ENCODE results near the gene EPHB3.

EPHB3 gene

DNA sequence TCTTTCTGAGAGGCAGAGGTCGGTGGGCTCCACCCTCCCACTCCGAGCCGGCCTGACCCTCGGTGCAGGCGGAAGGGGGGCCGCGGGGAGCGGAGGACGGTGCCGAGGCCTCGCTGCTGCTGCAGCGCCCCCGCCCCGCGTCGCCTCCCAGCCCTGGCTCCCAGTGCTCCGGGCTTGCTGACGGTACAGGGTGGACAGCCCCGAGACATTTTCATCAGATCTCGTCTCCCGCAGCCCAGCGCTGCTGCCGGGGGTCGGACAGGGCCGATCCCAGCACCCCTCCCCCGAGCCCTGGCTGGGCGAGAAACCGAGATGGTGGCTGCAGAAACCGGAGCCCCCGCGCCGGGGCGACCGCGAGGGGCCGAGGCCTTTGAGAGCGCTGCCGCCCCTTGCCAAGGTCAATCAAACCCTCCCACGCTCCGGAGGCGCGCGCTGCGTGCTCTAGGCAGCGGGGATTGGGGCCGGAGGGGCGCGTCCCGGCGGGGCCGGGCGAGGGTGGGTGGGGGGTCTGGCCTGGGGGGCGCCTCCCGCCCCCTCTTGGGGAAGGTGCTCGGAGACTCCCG lies 42.5 kb downstream of the EPHB3 start:
- no peaks in the 10 kb centered on the region for H3F3A ChIP-seq (ENCODE audit: insufficient read depth, low read length)
- H3K9ac ChIP-seq (ENCODE audit: low read length), result no peak overlapping the region
- no peak overlapping the region for H3K27ac ChIP-seq (ENCODE audit: low read depth, low read length, poor library complexity, severe bottlenecking)
- no peaks in the 10 kb centered on the region for H3K4me1 ChIP-seq (ENCODE audit: insufficient read depth, low read length, severe bottlenecking)
- peaks cover 30% of the 10 kb centered on the region for H3K27me3 ChIP-seq (ENCODE audit: insufficient read depth, low read length)
- no peaks in the 10 kb centered on the region for H3K9me3 ChIP-seq (ENCODE audit: low read length)
- H3K4me2 ChIP-seq (ENCODE audit: low read length), result no peak overlapping the region
- TF ChIP-seq, protein P1, sequence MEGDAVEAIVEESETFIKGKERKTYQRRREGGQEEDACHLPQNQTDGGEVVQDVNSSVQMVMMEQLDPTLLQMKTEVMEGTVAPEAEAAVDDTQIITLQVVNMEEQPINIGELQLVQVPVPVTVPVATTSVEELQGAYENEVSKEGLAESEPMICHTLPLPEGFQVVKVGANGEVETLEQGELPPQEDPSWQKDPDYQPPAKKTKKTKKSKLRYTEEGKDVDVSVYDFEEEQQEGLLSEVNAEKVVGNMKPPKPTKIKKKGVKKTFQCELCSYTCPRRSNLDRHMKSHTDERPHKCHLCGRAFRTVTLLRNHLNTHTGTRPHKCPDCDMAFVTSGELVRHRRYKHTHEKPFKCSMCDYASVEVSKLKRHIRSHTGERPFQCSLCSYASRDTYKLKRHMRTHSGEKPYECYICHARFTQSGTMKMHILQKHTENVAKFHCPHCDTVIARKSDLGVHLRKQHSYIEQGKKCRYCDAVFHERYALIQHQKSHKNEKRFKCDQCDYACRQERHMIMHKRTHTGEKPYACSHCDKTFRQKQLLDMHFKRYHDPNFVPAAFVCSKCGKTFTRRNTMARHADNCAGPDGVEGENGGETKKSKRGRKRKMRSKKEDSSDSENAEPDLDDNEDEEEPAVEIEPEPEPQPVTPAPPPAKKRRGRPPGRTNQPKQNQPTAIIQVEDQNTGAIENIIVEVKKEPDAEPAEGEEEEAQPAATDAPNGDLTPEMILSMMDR (IDR thresholded peaks at IDR 0.05; ENCODE audit: low read length), result no peak
- no peak for TF ChIP-seq EZH2 (IDR thresholded peaks at IDR 0.05; ENCODE audit: borderline replicate concordance, low read length)
- H2AFZ ChIP-seq (ENCODE audit: low read length), result no peak overlapping the region
- no peaks in the 10 kb centered on the region for H3K36me3 ChIP-seq (ENCODE audit: insufficient read depth, low read length)
- no peak overlapping the region for H3K4me3 ChIP-seq (ENCODE audit: low read depth, low read length, poor library complexity, severe bottlenecking)
- H3K79me2 ChIP-seq (ENCODE audit: insufficient read depth, low read length), result no peaks in the 10 kb centered on the region
- no peaks in the 10 kb centered on the region for H3K9me2 ChIP-seq (ENCODE audit: low read depth, low read length)
- no peaks in the 10 kb centered on the region for H4K20me1 ChIP-seq (ENCODE audit: insufficient read depth, low read length)

DNA sequence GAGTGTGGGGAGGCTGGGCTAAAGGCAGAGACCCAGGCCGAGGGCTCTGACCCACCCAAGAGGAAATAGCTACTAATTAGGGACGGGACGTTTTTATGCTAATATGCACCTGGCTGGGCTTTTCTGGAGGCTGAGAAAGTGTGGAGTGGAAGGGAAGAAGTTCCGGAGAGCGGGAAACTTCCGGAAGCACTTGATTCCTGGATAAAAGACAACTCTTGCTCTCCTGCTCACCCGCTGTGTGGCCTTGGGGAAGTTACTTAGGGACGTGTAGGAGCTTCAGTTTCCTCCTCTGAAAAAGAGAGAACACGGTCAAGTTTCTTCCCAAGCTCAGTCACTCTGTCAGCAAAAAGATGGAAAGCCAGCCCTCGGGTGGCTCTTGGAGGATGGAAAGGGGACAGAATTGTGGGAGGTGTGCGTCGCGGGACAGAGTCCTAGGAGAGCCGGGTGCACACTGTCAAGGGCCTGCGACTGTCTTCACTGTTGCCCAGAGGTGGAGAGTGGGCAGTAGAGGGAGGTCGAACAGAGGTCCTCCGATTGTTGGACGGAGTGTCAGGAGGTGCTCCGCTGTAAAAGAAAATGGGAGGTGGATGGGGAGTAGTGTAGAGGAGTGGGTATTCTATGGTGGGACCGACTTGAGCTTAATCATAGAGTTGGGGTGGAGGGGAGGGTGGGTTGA lies 43.2 kb downstream of the EPHB3 start:
- no peaks in the 10 kb centered on the region for H3K9me2 ChIP-seq (ENCODE audit: low read depth, low read length)
- H4K20me1 ChIP-seq (ENCODE audit: insufficient read depth, low read length), result no peaks in the 10 kb centered on the region
- no peak overlapping the region for H2AFZ ChIP-seq (ENCODE audit: low read length)
- TF ChIP-seq, protein P1 (IDR thresholded peaks at IDR 0.05; ENCODE audit: low read length), result no peak
- no peak for TF ChIP-seq EZH2 (IDR thresholded peaks at IDR 0.05; ENCODE audit: borderline replicate concordance, low read length)
- no peak overlapping the region for H3K27ac ChIP-seq (ENCODE audit: low read depth, low read length, poor library complexity, severe bottlenecking)
- no peaks in the 10 kb centered on the region for H3K79me2 ChIP-seq (ENCODE audit: insufficient read depth, low read length)
- H3K27me3 ChIP-seq (ENCODE audit: insufficient read depth, low read length), result peaks cover 30% of the 10 kb centered on the region
- no peaks in the 10 kb centered on the region for H3K4me1 ChIP-seq (ENCODE audit: insufficient read depth, low read length, severe bottlenecking)
- H3K4me3 ChIP-seq (ENCODE audit: low read depth, low read length, poor library complexity, severe bottlenecking), result no peak overlapping the region
- H3K4me2 ChIP-seq (ENCODE audit: low read length), result no peak overlapping the region
- no peak overlapping the region for H3K9ac ChIP-seq (ENCODE audit: low read length)
- no peaks in the 10 kb centered on the region for H3K36me3 ChIP-seq (ENCODE audit: insufficient read depth, low read length)
- no peaks in the 10 kb centered on the region for H3K9me3 ChIP-seq (ENCODE audit: low read length)
- H3F3A ChIP-seq (ENCODE audit: insufficient read depth, low read length), result no peaks in the 10 kb centered on the region

DNA sequence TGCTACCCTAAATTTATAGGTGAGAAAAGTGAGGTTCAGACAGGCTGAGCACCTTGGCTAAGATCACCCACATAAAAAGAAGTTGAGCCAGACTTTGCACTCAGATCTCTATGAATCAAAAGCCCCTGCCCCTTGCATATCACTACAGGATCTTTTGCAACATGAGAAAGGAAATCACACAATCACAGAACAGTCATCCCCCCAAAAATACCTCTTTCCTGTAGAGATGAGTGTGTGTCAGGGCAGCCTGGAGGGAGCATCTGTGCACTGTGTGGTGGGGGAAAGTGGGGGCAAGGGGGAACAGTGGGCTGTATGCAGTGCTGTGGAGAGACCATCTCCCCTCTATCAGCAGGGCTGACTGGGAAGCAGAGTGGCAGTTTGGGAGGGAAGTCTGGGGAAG lies 46.6 kb downstream of the EPHB3 start:
- no peak overlapping the region for H2AFZ ChIP-seq (ENCODE audit: low read length)
- H3K4me1 ChIP-seq (ENCODE audit: insufficient read depth, low read length, severe bottlenecking), result no peaks in the 10 kb centered on the region
- no peak overlapping the region for H3K4me2 ChIP-seq (ENCODE audit: low read length)
- no peaks in the 10 kb centered on the region for H3K9me3 ChIP-seq (ENCODE audit: low read length)
- H3K4me3 ChIP-seq (ENCODE audit: low read depth, low read length, poor library complexity, severe bottlenecking), result no peak overlapping the region
- no peak overlapping the region for H3K9ac ChIP-seq (ENCODE audit: low read length)
- no peaks in the 10 kb centered on the region for H3F3A ChIP-seq (ENCODE audit: insufficient read depth, low read length)
- peaks cover 21% of the 10 kb centered on the region for H3K27me3 ChIP-seq (ENCODE audit: insufficient read depth, low read length)
- no peaks in the 10 kb centered on the region for H3K9me2 ChIP-seq (ENCODE audit: low read depth, low read length)
- TF ChIP-seq, protein P1 (IDR thresholded peaks at IDR 0.05; ENCODE audit: low read length), result no peak
- no peak for TF ChIP-seq EZH2 (IDR thresholded peaks at IDR 0.05; ENCODE audit: borderline replicate concordance, low read length)
- H3K27ac ChIP-seq (ENCODE audit: low read depth, low read length, poor library complexity, severe bottlenecking), result no peak overlapping the region
- no peaks in the 10 kb centered on the region for H4K20me1 ChIP-seq (ENCODE audit: insufficient read depth, low read length)
- H3K36me3 ChIP-seq (ENCODE audit: insufficient read depth, low read length), result no peaks in the 10 kb centered on the region
- no peaks in the 10 kb centered on the region for H3K79me2 ChIP-seq (ENCODE audit: insufficient read depth, low read length)

All from OCI-LY1 (cell line).